Ovary (tissue), 3 donors: ENCODE data around the gene HMMR.

ENCODE experiments used
- POLR2A ChIP-seq: fragments of 450-650 bp; IDR thresholded peaks from one replicate; pipeline ENCODE4 v1.6.1; 2017; ENCODE audit warnings: antibody characterized with exemption, mild to moderate bottlenecking, moderate library complexity
- TF ChIP-seq, protein P1 (sequence below), 3 donors: fragments of 450-650 bp in 2 of 3; fragments of 200-600 bp in 1 of 3; IDR thresholded peaks; one replicate each; pipeline versions ENCODE4 v1.5.1 to v1.8.0; 2016 to 2022; ENCODE audit warnings: antibody characterized with exemption in 3 of 3, mild to moderate bottlenecking in 1 of 3
- donor health status: DM: no; HTN: no; CAD: no.

DNA sequence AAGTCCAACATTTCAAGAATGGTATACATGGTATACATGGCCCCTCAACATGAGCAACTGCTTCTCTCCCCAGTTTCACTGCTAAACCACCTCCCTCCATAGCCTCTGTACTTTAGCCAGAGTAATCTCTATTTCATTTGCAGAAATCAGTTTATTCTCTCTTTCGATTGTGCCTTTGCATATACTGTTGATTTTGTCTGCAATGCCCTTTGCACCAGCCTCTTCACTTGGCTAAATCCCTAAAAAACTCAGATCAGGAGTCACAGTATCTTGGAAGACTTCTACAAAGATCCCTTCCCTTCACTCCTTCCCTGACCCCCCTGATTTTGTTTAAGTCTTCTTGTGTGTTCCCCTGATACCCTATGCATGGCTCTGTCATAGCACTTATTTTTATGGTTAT lies 27.9 kb upstream of the HMMR start:
- TF ChIP-seq, protein P1, sequence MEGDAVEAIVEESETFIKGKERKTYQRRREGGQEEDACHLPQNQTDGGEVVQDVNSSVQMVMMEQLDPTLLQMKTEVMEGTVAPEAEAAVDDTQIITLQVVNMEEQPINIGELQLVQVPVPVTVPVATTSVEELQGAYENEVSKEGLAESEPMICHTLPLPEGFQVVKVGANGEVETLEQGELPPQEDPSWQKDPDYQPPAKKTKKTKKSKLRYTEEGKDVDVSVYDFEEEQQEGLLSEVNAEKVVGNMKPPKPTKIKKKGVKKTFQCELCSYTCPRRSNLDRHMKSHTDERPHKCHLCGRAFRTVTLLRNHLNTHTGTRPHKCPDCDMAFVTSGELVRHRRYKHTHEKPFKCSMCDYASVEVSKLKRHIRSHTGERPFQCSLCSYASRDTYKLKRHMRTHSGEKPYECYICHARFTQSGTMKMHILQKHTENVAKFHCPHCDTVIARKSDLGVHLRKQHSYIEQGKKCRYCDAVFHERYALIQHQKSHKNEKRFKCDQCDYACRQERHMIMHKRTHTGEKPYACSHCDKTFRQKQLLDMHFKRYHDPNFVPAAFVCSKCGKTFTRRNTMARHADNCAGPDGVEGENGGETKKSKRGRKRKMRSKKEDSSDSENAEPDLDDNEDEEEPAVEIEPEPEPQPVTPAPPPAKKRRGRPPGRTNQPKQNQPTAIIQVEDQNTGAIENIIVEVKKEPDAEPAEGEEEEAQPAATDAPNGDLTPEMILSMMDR (IDR thresholded peaks at IDR 0.05) = no peak
- TF ChIP-seq POLR2A = no peak
